Measurements from ENCODE around the gene SMTN. TPM values are rescaled to one million over a fixed set of nuclear protein-coding genes. Genes with fewer than 3 reads are reported as not detected.
"Not testable (repeated sequence)": the region's sequence is repeated elsewhere in the genome, so short reads cannot be mapped to it uniquely, and the experiment has no call there.

SMTN gene
- total RNA-seq, 2 experiments from 2014 or later, result 55.1 to 57.4 TPM

DNA sequence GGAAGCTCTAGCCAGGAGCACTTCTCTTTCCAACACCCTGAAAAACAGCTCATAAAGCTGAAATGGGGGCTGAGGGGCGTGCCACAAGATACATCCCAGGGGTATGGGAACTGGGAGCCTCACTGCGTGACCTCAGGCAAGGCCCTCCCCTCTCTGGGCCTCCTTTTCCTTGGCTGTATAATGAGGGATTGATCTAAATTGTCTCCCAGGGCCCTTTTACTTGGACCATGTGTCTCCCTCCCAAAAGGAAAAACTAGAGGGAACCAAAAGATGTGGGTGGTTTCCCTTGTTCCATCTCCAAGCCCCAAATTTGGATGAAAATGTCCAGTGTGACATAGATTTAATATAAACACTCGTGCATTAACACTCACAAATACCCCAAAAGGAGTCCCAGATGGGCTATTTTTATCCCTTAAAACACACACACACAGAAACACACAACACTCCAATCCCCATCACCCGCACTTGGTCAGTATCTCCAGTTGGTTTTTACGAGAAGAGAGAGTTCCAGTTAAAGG lies 25.9 kb upstream of the SMTN start:
- no peaks in the 10 kb centered on the region for H3K27me3 Mint-ChIP-seq
- CTCF ChIA-PET, result no interaction called here

GRCh38 chr22:31055635-31056159 lies 25.4 kb upstream of the SMTN start:
- POLR2A ChIA-PET, result no interaction called here
- CTCF ChIA-PET, result no interaction called here
- Mint-ChIP-seq H3K27ac (no peak overlapping the region), H3K9me3 (no peaks in the 10 kb centered on the region), H3K4me3 (no peak overlapping the region), H3K27me3 (no peaks in the 10 kb centered on the region), H3K36me3 (no peaks in the 10 kb centered on the region), H3K4me1 (ENCODE audit: low read depth) (no peaks in the 10 kb centered on the region)
- DNase-seq, result no peak
- intact Hi-C loops (cut with micrococcal nuclease), result no loop called here

More for the DNA sequence above, 25.9 kb upstream of the SMTN start:
- Mint-ChIP-seq H3K4me1 (ENCODE audit: low read depth) (no peaks in the 10 kb centered on the region), H3K4me3 (no peak overlapping the region), H3K27ac (no peak overlapping the region), H3K9me3 (no peaks in the 10 kb centered on the region), H3K36me3 (no peaks in the 10 kb centered on the region)
- intact Hi-C loops (cut with micrococcal nuclease), result no loop called here
- POLR2A ChIA-PET, result no interaction called here
- no peak for DNase-seq

DNA sequence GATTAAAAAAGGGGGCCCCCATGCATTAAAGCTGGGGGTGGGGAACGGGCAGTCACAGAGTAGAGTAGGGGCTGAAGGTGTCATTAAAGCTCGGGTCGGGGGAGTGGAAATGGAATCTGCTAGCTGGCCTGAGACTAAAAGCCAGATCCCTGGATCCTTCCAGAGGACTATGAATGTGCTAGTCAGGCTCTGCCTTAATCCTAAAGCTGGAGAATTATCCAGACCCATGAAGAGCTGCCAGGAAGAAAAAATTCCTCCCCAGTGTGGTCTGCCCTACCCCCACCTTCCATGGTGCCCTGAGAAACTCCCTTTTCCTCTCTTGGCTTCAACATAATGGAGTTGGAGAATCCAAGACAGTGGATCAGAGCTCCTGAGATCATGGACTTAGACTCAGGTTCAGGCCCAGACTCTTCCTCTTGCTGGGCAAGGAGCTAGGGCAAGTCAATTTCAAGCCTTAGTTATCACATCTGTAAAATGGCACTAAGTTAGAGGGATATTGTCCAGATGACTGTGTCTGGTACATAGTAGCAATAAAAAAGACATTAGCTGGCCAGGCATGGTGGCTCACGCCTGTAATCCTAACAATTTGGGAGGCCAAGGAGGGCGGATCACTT lies 24.0 kb upstream of the SMTN start:
- ChIA-PET POLR2A (no interaction called here), CTCF (no interaction called here)
- Mint-ChIP-seq H3K27ac (no peak overlapping the region), H3K36me3 (no peaks in the 10 kb centered on the region), H3K4me3 (no peak overlapping the region), H3K4me1 (ENCODE audit: low read depth) (no peaks in the 10 kb centered on the region), H3K27me3 (no peaks in the 10 kb centered on the region), H3K9me3 (no peaks in the 10 kb centered on the region)
- intact Hi-C loops (cut with micrococcal nuclease), result no loop called here
- DNase-seq, result no peak

- CTCF ChIA-PET; intact Hi-C loops (cut with micrococcal nuclease); DNase-seq; H3K4me1 Mint-ChIP-seq (ENCODE audit: low read depth); POLR2A ChIA-PET; H3K27ac Mint-ChIP-seq; H3K9me3 Mint-ChIP-seq; H3K4me3 Mint-ChIP-seq; H3K36me3 Mint-ChIP-seq; H3K27me3 Mint-ChIP-seq: not testable (repeated sequence)
These were observed 21.5 kb upstream of the SMTN start for GRCh38 chr22:31059663-31060062.

DNA sequence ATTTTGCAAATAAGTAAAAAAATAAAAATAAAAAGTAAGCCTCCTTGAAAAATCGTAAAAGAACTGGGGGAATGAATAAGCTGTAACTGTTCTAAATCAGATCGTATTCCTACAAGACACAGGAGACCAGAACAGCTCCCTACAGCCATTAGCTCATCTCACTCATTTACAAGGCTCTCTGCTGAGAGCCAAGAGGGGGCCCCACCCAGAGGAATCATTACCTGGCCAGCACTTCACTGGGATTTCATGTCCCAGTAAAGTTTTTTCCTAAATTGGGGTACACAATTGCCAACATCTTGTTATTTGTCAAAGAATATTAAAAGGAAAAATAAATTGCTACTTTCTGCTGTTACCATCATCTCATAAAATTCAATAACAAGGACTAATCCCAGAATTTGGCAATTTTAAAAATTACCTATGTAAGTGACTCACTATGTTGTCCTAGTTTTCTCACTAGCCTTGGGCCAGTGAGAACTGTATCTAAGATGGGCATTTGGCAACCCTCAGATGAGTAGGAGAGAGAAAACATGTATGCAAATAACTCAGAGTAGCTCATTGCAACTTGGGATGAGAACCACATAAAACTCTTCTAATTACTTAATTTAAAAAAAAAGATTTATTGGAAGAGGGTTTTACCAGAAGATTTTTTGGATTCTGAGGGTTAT lies 18.4 kb upstream of the SMTN start:
- H3K4me1 Mint-ChIP-seq (ENCODE audit: low read depth), result no peaks in the 10 kb centered on the region
- ChIA-PET POLR2A (no interaction called here), CTCF (interaction anchor here (1.3 kb wide), 1 partner anchor 22 kb away, joined by 3 read pairs; no protein-coding TSS in a partner anchor)
- no peaks in the 10 kb centered on the region for H3K27me3 Mint-ChIP-seq
- no peak overlapping the region for H3K4me3 Mint-ChIP-seq
- no peak overlapping the region for H3K27ac Mint-ChIP-seq
- H3K36me3 Mint-ChIP-seq, result no peaks in the 10 kb centered on the region
- intact Hi-C loops (cut with micrococcal nuclease), result no loop called here
- DNase-seq, result no peak
- H3K9me3 Mint-ChIP-seq, result no peaks in the 10 kb centered on the region

DNA sequence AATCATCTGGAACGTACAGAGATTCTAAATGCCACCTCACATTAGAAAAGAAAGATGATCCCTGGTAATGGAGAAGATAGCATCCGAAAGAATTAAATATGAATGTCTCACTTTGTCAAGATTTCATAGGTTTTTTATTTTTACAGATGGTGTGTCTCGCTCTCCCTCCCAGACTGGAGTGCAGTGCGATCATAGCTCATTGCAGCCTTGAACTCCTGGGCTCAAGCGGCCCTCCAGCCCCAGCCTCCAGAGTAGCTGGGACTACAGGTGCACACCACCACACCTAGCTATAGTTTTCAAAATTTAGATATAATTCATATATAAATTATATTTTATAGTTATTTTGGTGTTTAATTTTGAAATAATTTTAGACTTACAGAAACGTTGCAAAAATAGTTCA lies 16.7 kb upstream of the SMTN start:
- Mint-ChIP-seq H3K36me3 (no peaks in the 10 kb centered on the region), H3K4me1 (ENCODE audit: low read depth) (no peaks in the 10 kb centered on the region), H3K4me3 (peak overlapping the region; percentile 25), H3K27me3 (no peaks in the 10 kb centered on the region), H3K9me3 (no peaks in the 10 kb centered on the region), H3K27ac (no peak overlapping the region)
- ChIA-PET CTCF (interaction anchor here (1.6 to 1.9 kb wide), 2 partner anchors 21 to 95 kb away, joined by 6 read pairs; partner anchors contain the start of genes MORC2 and TUG1), POLR2A (no interaction called here)
- intact Hi-C loops (cut with micrococcal nuclease), result no loop called here
- no peak for DNase-seq

- Mint-ChIP-seq H3K36me3 (no peaks in the 10 kb centered on the region), H3K4me1 (ENCODE audit: low read depth) (no peaks in the 10 kb centered on the region), H3K27me3 (no peaks in the 10 kb centered on the region), H3K27ac (no peak overlapping the region), H3K4me3 (no peak overlapping the region), H3K9me3 (no peaks in the 10 kb centered on the region)
- POLR2A ChIA-PET, result no interaction called here
- CTCF ChIA-PET, result no interaction called here
- intact Hi-C loops (cut with micrococcal nuclease), result no loop called here
- no peak for DNase-seq
These were observed 12.1 kb upstream of the SMTN start for GRCh38 chr22:31068970-31069369.

- intact Hi-C loops (cut with micrococcal nuclease); H3K9me3 Mint-ChIP-seq; H3K27me3 Mint-ChIP-seq; H3K4me1 Mint-ChIP-seq (ENCODE audit: low read depth); POLR2A ChIA-PET; H3K4me3 Mint-ChIP-seq; DNase-seq; CTCF ChIA-PET; H3K36me3 Mint-ChIP-seq; H3K27ac Mint-ChIP-seq: not testable (repeated sequence)
These were observed 11.3 kb upstream of the SMTN start for GRCh38 chr22:31069691-31070314.

GRCh38 chr22:31073125-31073524 lies 8.0 kb upstream of the SMTN start:
- H3K9me3 Mint-ChIP-seq, CTCF ChIA-PET: not testable (repeated sequence)

DNA sequence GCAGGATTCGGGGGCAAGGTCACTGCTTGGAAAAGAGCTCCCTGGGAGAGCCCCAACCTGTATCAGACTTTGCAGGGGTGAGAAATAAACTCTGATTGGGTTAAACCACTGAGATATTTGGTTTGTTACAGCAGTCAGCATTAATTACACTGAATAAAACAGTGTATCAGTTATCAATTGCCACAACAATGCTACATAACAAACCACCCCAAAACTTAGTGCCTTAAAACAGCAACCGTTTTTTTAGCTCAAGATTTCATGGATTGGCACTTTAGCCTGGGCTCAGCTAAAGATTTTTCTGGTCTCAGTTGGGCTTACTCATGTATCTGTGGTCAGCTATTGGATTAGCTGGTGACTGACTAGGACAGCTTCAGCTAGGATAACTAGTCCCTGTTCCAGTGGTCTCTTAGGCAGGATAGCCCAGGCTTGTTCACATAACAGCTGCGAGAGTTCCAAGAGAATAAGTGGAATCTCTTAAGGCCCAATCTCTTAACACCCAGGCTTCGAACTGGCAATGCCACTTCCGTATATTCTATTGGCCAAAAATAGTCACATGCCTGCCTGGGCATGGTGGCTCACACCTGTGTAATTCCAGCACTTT lies 7.5 kb upstream of the SMTN start:
- H3K4me3 Mint-ChIP-seq; H3K27ac Mint-ChIP-seq; H3K9me3 Mint-ChIP-seq; H3K27me3 Mint-ChIP-seq; DNase-seq; POLR2A ChIA-PET; CTCF ChIA-PET; H3K36me3 Mint-ChIP-seq; intact Hi-C loops (cut with micrococcal nuclease); H3K4me1 Mint-ChIP-seq (ENCODE audit: low read depth): not testable (repeated sequence)

More at GRCh38 chr22:31073125-31073524, 8.0 kb upstream of the SMTN start:
- POLR2A ChIA-PET; H3K4me3 Mint-ChIP-seq; H3K27me3 Mint-ChIP-seq; H3K36me3 Mint-ChIP-seq; intact Hi-C loops (cut with micrococcal nuclease); DNase-seq; H3K4me1 Mint-ChIP-seq (ENCODE audit: low read depth); H3K27ac Mint-ChIP-seq: not testable (repeated sequence)

DNA sequence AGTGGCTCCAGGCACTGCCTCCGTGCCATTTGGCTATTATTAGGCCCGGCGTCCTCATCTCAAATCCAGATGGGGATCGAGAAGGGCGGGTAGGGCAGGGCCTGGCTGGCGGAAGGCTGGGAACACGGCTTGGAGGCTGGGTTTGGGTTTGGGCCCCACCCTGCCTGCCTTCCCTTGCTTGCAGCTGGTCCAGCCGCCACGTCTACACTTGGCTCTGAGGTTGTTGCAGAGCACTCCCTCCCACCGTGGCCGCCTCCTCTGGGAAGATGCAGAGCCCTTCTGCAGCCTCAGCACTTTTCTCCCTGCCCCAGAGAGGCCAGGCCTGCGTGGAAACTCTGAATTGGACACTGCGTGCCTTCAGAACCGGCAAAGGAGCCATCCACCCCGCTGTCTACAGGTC lies 5.2 kb upstream of the SMTN start:
- no peak for DNase-seq
- Mint-ChIP-seq H3K4me1 (ENCODE audit: low read depth) (peaks cover 5% of the 10 kb centered on the region), H3K36me3 (no peaks in the 10 kb centered on the region), H3K9me3 (no peaks in the 10 kb centered on the region), H3K4me3 (no peak overlapping the region), H3K27me3 (no peaks in the 10 kb centered on the region), H3K27ac (no peak overlapping the region)
- ChIA-PET POLR2A (no interaction called here), CTCF (no interaction called here)
- intact Hi-C loops (cut with micrococcal nuclease), result no loop called here

GRCh38 chr22:31077681-31078080 lies 3.4 kb upstream of the SMTN start:
- no peak overlapping the region for H3K27ac Mint-ChIP-seq
- no peak overlapping the region for H3K4me3 Mint-ChIP-seq
- H3K4me1 Mint-ChIP-seq (ENCODE audit: low read depth), result peaks cover 17% of the 10 kb centered on the region
- POLR2A ChIA-PET, result no interaction called here
- no peaks in the 10 kb centered on the region for H3K27me3 Mint-ChIP-seq
- intact Hi-C loops (cut with micrococcal nuclease), result no loop called here
- CTCF ChIA-PET, result no interaction called here
- H3K9me3 Mint-ChIP-seq, result no peaks in the 10 kb centered on the region
- no peaks in the 10 kb centered on the region for H3K36me3 Mint-ChIP-seq
- DNase-seq, result no peak

Measured in activated CD4-positive, alpha-beta memory T cell treated with anti-CD3 and anti-CD28 coated beads for 36 hours (primary cell).